HG03066 (cell line): ENCODE results near the gene LRRC25.
A peak's percentile ranks its signal among the peaks of the same experiment; 100 is the strongest.
"Not testable (repeated sequence)": the region's sequence is repeated elsewhere in the genome, so short reads cannot be mapped to it uniquely, and the experiment has no call there.

ENCODE experiments used
- ATAC-seq: cut with Tn5 transposase; IDR thresholded peaks from one replicate; pipeline ENCODE4 v1.9.1; 2021; ENCODE audit warnings: low read depth; ENCODE audit not compliant: unreplicated experiment

The LRRC25 gene

DNA sequence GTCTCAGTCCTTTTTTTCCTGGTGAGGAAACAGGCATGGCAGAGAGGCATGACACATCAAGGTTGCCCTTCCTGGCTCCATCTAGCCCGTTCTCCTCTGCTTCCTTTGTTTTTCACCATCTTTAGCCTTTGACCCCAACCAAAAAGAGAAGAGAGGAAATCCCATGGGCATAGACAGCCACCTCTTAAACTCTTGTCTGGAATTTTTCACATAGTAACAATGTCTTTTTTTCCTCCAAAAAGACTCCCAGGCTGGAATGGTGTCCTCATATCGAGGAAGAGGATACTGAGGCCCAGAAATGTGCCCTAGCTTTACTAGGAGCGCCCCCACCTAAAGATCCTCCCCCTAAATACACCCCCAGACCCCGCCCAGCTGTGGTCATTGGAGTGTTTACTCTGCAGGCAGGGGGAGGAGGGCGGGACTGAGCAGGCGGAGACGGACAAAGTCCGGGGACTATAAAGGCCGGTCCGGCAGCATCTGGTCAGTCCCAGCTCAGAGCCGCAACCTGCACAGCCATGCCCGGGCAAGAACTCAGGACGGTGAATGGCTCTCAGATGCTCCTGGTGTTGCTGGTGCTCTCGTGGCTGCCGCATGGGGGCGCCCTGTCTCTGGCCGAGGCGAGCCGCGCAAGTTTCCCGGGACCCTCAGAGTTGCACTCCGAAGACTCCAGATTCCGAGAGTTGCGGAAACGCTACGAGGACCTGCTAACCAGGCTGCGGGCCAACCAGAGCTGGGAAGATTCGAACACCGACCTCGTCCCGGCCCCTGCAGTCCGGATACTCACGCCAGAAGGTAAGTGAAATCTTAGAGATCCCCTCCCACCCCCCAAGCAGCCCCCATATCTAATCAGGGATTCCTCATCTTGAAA, 11.5 kb downstream of the LRRC25 start, which contains the start of gene GDF15:
Gene GDF15, plus strand, starts transcription at position 484 of the 868 bp plus-strand sequence. Its CDS starts 32 bp downstream, at position 516.
- ATAC-seq, result no peak

- ATAC-seq, result no peak
Measured at GRCh38 chr19:18385359-18385674, 12.1 kb downstream of the LRRC25 start.

DNA sequence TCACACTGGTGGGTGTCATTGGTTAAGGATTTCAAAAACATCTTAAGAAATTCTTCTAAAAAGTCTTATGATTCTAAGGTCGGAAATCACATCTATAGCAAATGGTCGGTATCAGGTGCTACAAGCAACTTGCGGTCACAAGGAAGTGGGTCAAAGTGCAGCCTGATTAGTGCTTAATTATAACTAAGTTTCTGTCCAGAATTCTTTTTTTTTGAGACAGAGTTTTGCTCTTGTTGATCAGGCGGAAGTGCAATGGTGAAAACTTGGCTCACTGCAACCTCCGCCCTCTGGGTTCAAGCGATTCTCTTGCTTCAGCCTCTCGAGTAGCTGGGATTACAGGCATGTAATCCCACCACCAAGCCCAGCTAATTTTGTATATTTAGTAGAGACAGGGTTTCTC, 12.6 kb downstream of the LRRC25 start:
- no peak for ATAC-seq

DNA sequence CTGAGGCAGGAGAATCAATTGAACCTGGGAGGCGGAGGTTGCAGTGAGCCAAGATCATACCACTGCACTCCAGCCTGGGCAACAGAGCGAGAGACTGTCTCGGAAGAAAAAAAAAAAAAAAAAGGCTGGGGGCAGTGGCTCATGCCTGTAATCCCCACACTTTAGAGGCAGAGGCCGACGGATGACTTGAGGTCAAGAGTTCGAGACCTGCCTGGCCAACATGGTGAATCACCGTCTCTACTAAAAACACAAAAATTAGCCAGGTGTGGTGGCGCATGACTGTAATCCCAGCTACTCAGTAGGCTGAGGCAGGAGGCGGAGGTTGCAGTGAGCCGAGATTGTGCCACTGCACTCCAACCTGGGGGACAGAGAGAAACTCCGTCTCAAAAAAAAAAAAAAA, 13.8 kb downstream of the LRRC25 start:
- not testable (repeated sequence) for ATAC-seq

GRCh38 chr19:18380843-18381242, 16.6 kb downstream of the LRRC25 start:
- ATAC-seq, result no peak

- ATAC-seq, result no peak
Measured at GRCh38 chr19:18379803-18380747, 17.3 kb downstream of the LRRC25 start.

DNA sequence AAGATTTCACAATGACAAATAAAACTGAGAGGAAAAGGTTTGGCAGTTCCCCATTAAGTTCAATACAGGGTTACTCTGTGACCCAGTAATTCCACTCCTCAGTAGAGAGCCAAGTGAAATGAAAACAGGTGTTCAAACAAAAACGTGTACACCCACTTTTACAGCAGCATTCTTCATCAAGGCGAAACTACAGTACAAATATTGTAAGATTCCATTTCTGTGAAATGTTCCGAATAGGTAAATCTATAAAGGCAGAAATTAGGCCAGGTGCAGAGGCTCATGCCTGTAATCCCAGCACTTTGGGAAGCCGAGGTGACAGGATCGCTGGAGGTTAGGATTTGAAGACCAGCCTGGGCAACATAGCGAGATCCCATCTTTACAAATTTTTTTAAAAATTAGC, 20.4 kb downstream of the LRRC25 start:
- ATAC-seq, result no peak

DNA sequence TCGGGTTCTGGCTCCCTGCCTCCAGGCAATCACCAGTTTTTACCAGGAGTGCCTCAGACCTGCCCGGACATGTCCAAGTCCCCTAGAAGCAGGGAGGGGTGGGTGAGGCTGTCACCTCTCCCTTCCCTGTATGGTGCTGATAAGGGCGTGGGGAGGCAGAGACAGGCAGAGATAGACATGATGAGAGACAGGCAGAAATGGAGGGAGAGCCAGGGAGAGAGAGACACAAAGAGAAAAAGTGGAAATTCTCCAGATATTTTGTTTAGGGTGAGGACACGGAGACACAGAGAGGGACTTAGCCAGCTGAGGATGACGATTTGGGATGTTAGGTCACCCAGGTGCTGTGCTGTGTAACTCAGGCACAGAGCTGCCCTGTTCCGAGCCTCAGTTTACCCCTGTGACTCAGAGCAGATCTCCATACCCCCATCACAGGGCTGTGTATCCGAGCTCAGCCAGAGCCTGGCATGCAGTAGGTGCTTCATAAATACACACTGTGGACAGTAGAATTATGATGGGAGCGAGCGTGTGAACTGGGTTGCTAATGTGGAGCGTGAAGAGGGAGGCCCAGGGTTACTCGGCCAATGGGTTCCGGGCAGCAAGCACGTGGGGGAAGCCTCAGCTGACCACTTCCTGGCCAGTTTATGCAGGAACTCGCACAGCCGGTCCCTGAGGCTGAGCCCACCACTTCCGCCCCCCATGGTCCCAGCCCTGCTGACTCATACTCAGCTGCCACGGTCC, 23.4 kb downstream of the LRRC25 start:
- ATAC-seq, result peak; percentile 78

DNA sequence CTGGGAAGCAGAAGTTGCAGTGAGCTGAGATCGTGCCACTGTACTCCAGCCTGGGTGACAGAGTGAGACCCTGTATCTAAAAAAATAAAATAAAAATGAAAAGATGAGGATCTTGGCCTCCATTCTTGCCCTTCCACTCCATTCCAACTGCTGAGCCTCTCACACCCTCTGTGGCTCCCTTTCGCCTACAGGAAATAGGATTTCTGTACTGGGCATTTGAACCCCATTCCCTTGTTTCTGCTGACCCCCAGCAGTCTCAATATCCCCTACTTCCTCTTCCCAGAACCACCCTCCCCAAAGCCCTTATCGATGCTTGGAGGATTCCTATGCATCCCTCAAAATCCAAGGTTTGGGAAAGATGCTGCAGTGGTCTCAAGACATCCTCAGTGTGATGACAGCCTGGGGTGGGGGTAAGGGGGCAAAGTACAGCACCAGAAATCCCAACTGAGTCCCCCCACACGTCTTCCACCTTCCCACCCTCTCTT, 24.0 kb downstream of the LRRC25 start:
- ATAC-seq, result no peak

DNA sequence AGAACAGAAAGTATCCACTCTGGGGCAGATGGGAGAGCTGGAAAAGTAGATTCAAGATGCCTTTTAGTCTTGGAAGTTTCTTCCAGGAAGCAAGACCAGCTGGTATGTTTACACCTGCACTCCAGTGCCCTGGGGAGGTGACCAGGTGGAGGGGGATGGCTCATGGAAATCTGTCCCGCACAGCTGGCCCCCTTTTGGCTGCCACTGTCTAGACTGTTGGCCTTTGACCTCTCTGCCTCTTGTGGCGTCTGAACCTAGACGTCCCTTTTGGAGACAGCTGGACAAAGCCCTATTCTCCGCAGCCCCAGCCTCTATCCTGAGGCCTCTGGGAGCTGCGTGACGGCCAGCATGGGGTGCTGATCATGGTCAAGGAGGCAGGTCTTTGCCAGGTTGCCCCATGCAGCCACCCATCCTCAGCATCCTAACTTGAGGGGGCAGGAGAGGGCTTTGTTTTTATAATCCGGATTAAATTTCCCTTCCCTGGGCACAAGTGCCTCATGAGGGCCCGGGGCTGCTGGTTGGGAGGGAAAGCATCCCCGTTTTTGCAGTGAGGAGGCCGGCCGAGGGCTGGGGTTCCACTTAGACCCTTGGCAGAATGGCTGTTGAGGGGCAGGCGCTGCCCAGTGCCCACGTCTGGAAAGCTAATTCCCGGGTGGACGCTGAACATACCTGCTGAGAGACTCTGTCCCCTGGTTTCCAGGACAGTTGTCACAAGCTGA, 28.8 kb downstream of the LRRC25 start:
- ATAC-seq, result no peak

- no peak for ATAC-seq
Measured at GRCh38 chr19:18366021-18366435, 31.4 kb downstream of the LRRC25 start.

DNA sequence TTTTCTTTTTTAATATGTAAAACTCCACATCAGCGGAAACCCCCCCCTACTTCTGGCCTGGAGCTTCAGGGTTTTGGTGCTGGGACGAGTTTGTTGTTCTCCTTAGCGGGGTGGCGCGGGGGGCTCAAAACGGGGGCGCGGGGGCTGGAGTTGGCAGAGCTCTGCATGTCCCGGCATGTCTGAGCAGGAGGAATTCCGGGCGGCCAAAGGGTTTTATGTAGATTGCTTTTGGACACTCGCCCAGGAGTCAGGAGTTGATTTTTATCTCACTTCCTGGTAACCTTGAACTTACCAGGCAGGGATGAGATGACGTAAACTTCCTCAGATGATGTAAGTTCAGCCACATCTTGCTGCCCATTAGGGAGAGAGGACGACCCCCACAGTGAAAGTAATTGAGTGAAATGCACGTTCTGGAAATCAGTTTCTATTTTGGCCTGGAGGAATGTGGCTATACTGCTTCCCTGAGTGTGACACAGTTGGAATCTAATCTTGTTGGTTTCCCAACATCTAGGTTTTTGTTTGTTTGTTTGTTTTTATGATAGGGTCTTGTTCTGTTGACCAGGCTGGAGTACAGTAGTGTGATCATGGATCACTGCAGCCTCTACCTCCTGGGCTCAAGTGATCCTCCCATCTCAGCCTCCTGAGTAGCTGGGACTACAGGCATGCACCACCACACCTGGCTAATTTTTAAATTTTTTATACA, 32.4 kb downstream of the LRRC25 start:
- no peak for ATAC-seq

GRCh38 chr19:18364277-18364825, 33.1 kb downstream of the LRRC25 start:
- not testable (repeated sequence) for ATAC-seq

- ATAC-seq, result no peak
Measured at GRCh38 chr19:18363787-18364186, 33.6 kb downstream of the LRRC25 start.

- no peak for ATAC-seq
Measured at GRCh38 chr19:18362934-18363542, 34.4 kb downstream of the LRRC25 start.

- no peak for ATAC-seq
Measured at GRCh38 chr19:18361646-18362045, 35.8 kb downstream of the LRRC25 start.

GRCh38 chr19:18357041-18357440, 40.4 kb downstream of the LRRC25 start:
- ATAC-seq, result no peak

DNA sequence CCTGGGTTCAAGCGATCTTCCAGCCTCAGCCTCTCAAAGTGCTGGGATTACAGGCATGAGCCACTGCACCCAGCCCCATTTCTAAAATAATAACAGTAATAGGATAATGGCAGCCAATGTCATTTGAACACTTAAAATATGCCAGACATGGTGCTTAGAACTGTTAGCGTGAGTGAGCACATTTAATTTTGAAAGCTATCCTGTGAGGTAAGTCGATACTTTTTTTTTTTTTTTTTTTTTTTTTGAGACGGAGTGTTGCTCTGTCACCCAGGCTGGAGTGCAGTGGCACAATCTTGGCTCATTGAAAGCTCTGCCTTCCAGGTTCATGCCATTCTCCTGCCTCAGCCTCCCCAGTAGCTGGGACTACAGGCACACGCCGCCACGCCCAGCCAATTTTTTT, 42.7 kb downstream of the LRRC25 start:
- not testable (repeated sequence) for ATAC-seq
